Measurements from ENCODE around the gene OCIAD1. TPM values are rescaled to one million over a fixed set of nuclear protein-coding genes. Genes with fewer than 3 reads are reported as not detected.

OCIAD1 gene
- total RNA-seq, 1 experiment from 2014 or later: 61.0 TPM

DNA sequence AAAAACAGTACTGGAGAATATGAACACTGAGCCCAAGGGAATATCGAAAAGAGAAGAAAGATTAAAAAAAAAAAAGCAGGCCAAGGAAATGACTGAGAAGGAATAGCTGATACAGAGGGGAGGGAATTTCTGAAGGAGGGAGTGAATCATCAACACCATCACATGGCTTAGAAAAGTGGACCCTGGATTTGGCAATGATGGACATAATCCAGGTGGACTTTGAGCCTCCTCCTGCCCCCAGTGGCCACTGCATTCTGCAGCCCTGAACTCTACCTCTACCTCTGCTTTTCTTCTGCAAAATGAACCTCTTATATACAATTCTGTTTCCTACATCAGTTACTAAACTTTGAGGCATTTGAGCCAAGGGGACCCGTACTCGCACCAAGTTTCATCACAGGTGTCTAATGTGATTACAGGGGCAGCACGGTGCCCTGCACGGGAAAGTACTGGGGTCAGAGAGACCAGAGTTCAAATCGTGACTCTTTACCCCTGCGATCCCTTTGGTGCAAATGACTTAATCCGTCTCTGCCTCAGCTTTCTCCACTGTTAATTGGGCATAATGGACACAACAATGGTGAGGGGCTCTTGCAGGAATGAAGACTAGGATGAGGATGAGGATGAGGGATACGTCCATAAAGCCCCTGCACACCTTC, 74.6 kb downstream of the OCIAD1 start:
- DNase-seq: peak; percentile 59

DNA sequence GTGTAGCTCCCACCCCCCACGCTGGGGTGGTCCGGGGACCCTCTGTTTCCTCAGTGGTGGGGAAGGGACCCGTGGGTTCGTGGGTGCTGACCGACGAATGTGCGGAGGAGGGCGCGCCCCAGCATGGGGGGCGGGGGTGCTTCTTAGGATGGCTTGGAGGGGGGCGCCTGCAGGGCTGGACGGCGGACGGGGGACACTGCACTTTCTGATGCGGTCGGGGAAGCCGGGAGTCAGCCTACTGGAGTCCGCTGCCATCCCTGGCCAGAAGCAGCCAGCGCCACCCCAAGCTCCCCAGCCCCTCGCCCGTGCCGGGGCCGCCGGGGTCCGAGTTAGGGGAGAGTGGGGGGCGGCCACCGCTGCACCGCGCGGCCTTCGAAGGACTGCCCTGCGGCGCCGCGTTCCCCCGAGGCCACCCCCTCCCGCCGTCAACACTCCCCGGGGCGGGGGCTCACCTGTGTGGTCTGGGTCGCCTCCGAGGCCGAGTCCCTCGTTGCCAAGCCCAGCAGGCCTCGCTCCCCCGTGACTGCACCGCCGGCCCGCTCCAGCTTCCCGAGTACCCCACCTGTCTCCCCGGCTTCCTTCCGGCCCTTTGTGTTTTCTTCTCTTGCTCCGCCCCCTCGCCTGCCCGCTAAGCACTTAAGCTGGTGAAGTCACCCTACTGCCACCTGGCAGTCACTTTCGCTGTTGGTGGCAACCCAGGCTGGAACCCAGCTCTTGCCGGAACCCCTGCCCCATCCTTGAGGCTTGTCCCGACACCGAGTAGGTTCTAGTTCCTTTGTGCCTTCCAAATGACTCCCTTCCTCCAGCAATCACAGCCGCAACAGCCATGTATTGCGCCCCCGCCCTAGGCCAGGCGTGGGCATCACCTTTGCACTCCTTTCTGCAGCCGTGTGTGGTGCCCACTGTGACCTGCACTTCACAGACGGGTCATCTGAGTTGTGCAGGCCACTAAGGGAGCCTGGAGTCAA, 75.6 kb downstream of the OCIAD1 start, which contains the start of gene OCIAD2:
Gene OCIAD2 (minus strand): TSS at position 569 of the 968 bp plus-strand sequence. CDS start 2,225 bp downstream, outside the sequence.
- peak; percentile 54 for ATAC-seq
- H3K79me2 ChIP-seq (ENCODE audit: low read length): peaks cover 31% of the 10 kb centered on the region
- H3K4me2 ChIP-seq (ENCODE audit: low read length): peak within 1 kb of the TSS; percentile 96
- peak within 1 kb of the TSS; percentile 77 for H3K9ac ChIP-seq (ENCODE audit: low read length)
- H3K27me3 ChIP-seq (ENCODE audit: low read length): no peaks in the 10 kb centered on the region
- H4K20me1 ChIP-seq (ENCODE audit: low read length): no peaks in the 10 kb centered on the region
- no peaks in the 10 kb centered on the region for H3K9me2 ChIP-seq (replicated peaks; ENCODE audit: low read length)
- DNase-seq: peak; percentile 66
- ChIA-PET POLR2A (ENCODE audit: unreplicated experiment) (no interaction called here), CTCF (no interaction called here)
- no peaks in the 10 kb centered on the region for H3K9me3 ChIP-seq (ENCODE audit: low read length)
- H3K27ac ChIP-seq (ENCODE audit: low read length): peak within 1 kb of the TSS; percentile 25
- peaks cover 42% of the 10 kb centered on the region for H3K4me1 ChIP-seq (ENCODE audit: insufficient read depth, low read length)
- no peaks in the 10 kb centered on the region for H3F3A ChIP-seq (ENCODE audit: low read length, unreplicated experiment)
- intact Hi-C loops (cut with micrococcal nuclease): loop anchor here (5.0 to 10.0 kb wide), 2 partner anchors 52 to 129 kb away; no protein-coding TSS in a partner anchor
- no peak for TF ChIP-seq EZH2phosphoT487 (IDR thresholded peaks at IDR 0.05; ENCODE audit: borderline replicate concordance, low read length)
- TF ChIP-seq EZH2 (IDR thresholded peaks at IDR 0.05; ENCODE audit: low read length, unreplicated experiment): no peak
- TF ChIP-seq, protein P1, sequence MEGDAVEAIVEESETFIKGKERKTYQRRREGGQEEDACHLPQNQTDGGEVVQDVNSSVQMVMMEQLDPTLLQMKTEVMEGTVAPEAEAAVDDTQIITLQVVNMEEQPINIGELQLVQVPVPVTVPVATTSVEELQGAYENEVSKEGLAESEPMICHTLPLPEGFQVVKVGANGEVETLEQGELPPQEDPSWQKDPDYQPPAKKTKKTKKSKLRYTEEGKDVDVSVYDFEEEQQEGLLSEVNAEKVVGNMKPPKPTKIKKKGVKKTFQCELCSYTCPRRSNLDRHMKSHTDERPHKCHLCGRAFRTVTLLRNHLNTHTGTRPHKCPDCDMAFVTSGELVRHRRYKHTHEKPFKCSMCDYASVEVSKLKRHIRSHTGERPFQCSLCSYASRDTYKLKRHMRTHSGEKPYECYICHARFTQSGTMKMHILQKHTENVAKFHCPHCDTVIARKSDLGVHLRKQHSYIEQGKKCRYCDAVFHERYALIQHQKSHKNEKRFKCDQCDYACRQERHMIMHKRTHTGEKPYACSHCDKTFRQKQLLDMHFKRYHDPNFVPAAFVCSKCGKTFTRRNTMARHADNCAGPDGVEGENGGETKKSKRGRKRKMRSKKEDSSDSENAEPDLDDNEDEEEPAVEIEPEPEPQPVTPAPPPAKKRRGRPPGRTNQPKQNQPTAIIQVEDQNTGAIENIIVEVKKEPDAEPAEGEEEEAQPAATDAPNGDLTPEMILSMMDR (conservative IDR thresholded peaks at IDR 0.05; ENCODE audit: low read depth, low read length): peak; percentile 45
- H3K36me3 ChIP-seq (ENCODE audit: low read depth, low read length): peaks cover 14% of the 10 kb centered on the region
- peak within 1 kb of the TSS; percentile 92 for H2AFZ ChIP-seq (ENCODE audit: low read length)
- H3K4me3 ChIP-seq (ENCODE audit: low read length): peak within 1 kb of the TSS; percentile 94
- no TSS peak for BruUV-seq (replicated peaks)

More for the DNA sequence above, 74.6 kb downstream of the OCIAD1 start:
- TSS peak; percentile 27 for BruUV-seq (replicated peaks)
- peaks cover 31% of the 10 kb centered on the region for H3K79me2 ChIP-seq (ENCODE audit: low read length)
- H3K27ac ChIP-seq (ENCODE audit: low read length): peak overlapping the region; percentile 25; the same call in 1 of the 2 replicates
- H3K4me1 ChIP-seq (ENCODE audit: insufficient read depth, low read length): peaks cover 42% of the 10 kb centered on the region
- intact Hi-C loops (cut with micrococcal nuclease): loop anchor here (5.0 to 10.0 kb wide), 2 partner anchors 51 to 128 kb away; no protein-coding TSS in a partner anchor
- peak; percentile 4; the same call in 1 of the 2 replicates for ATAC-seq
- H2AFZ ChIP-seq (ENCODE audit: low read length): peak overlapping the region; percentile 92; the same call in 1 of the 2 replicates
- no peaks in the 10 kb centered on the region for H3K9me2 ChIP-seq (replicated peaks; ENCODE audit: low read length)
- peak overlapping the region; percentile 94 for H3K4me3 ChIP-seq (ENCODE audit: low read length)
- H3K27me3 ChIP-seq (ENCODE audit: low read length): no peaks in the 10 kb centered on the region
- peaks cover 19% of the 10 kb centered on the region for H3K36me3 ChIP-seq (ENCODE audit: low read depth, low read length)
- no peaks in the 10 kb centered on the region for H3F3A ChIP-seq (ENCODE audit: low read length, unreplicated experiment)
- peak overlapping the region; percentile 77 for H3K9ac ChIP-seq (ENCODE audit: low read length)
- ChIA-PET CTCF (interaction anchor here (0.6 kb wide), 1 partner anchor 38 kb away, joined by 6 read pairs; no protein-coding TSS in a partner anchor), POLR2A (ENCODE audit: unreplicated experiment) (no interaction called here)
- no peaks in the 10 kb centered on the region for H4K20me1 ChIP-seq (ENCODE audit: low read length)
- H3K4me2 ChIP-seq (ENCODE audit: low read length): peak overlapping the region; percentile 96
- TF ChIP-seq, protein P1 (conservative IDR thresholded peaks at IDR 0.05; ENCODE audit: low read depth, low read length): peak; percentile 37; the same call in 1 of the 2 replicates
- TF ChIP-seq EZH2 (IDR thresholded peaks at IDR 0.05; ENCODE audit: low read length, unreplicated experiment): no peak
- H3K9me3 ChIP-seq (ENCODE audit: low read length): no peaks in the 10 kb centered on the region
